NCI-H1105 treated with DMSO at 0.1 percent for 48 hours (cell line): ENCODE results near the gene PNPLA2.

Source experiments
- DNase-seq: peaks from one replicate; lab custom pipeline; 2025; lab: John Stamatoyannopoulos, UW

Gene PNPLA2

DNA sequence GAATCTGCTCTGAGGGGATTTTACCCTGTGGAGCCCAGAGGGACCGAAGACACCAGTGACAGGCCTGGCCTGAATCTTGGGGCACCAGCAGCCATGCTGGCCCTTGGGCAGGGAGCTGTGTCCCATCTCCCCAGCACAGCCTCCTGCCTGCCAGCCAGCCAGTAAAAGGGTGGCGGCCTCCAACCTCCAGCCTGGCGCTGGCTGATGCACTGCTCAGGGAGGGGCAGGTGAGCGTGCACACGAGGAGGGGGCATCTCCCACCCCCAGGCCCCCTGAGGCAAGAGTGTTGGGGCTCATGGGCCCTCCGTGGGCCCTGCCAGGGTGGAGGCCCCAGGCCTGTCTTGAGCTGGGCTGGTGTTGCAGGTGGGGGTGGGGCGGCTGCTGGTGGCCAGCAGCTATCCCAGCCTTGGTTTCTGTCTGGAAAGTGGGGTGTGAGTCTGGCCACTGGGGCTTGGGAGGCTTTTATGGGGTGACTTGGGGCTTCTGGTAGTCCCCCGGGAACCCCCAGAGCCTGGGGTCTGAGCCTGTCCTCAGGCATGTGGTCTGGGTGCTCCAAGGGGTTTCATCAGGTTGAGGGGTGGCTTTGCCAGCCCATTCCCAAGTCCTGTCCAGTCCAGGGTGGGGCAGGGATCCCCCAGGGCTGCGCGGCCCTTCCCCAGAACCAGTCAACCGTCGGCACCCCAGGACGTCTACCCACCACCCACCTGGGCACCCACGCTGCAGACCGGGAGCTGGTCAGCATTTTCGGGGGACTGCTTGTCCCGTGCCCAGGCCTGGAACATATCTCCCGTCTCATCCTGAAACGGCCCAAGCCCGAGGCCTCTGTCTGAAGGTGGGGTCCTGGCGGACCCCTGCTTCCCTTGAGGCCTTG is 41.8 kb downstream of the PNPLA2 start:
- DNase-seq = no peak

DNA sequence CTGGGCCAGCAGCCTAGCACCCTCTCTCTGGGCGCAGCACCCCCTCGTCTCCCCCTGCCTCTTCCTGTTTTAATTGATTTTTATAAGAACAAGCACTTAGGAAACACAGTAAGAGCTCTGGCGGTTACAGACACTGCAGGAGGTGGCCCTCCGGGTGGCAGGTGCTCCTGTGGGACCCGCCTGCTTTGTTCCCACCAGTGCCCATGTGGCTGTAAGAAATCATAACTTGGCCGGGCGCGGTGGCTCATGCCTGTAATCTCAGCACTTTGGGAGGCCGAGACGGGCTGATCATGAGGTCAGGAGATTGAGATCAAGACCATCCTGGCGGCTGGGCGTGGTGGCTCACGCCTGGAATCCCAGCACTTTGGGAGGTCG is 42.4 kb downstream of the PNPLA2 start:
- no peak for DNase-seq

DNA sequence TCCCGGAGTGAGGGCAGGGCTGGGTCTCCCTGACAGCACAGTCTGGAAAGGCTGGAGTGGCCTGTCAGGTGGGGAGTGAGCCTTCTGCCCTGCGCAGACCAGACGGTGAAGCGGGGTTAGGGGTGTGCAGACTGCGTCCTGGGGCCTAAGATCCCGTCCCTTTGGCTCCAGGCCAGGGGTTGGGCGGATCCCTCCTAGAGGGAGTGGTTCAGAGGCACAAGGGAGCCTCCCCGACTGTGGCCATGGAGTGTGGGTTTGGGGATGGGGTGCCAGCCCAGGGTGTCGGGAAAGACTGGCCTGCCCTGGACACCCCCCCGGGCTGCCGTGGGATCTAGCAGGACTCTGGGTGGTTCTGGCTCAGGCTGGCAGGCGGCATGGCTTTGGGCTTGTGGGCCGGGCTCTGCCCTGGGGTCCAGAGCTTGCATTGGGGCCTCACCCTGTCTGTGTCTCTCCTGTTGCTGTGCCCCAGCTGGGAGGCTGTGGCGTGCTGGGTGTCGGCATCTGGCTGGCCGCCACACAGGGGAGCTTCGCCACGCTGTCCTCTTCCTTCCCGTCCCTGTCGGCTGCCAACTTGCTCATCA is 43.5 kb downstream of the PNPLA2 start:
- no peak for DNase-seq

DNA sequence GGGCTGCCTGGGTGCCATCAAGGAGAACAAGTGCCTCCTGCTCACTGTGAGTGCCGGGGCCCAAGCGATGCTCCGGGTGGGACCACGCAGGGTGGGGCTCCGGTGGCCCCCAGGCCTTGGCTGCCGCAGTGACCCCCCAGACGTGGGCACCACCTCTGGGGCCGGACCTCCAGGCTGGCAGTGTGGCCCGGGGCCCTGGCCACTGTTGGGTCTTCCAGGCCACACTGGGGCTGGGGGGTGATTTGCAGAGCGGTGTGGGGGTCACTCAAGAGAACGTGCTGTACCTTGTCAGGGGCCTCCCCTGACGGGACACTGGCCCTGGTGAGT is 43.9 kb downstream of the PNPLA2 start:
- DNase-seq = no peak

DNA sequence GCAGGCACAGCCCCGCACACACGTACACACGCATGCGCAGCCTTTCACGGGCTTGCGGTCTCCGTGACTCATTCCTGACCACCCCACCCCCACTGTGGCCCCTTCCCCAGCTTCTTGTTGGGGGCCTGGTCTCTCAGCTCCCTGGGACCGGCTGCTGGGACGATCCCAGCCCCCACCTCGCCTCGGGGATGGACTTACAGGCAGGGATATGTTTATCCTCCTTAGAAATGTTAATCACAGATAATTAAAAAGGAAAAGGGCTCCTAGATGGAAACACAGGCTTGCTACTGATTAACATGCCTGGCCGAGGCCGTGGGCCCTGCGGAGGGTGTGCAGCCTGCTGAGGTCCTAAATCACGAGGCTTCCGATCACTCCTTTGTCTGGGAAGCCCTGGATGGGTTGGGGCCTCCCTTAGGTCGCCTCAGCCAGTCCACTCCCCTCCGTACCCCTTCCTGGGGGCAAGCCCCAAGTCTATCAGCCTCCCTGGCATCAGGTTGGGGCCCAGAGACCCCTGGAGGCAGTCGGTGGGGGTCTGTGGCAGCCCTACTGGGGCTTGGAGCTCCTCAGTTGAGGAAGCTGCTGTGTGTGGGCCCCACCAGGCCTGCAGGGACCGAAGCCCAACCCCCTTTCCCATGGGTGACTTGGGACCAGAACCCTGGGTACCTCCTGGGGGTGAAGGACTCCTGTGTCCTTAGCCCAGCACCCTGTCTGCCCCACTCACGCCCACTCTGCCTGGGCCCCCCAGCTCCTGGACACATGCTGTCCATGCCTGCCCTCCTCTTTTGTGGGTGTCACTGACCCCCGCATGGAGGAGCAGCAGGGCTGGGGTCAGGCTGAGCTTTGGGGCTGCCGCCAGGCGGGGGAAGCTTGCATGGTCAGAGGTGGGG is 44.6 kb downstream of the PNPLA2 start:
- no peak for DNase-seq

DNA sequence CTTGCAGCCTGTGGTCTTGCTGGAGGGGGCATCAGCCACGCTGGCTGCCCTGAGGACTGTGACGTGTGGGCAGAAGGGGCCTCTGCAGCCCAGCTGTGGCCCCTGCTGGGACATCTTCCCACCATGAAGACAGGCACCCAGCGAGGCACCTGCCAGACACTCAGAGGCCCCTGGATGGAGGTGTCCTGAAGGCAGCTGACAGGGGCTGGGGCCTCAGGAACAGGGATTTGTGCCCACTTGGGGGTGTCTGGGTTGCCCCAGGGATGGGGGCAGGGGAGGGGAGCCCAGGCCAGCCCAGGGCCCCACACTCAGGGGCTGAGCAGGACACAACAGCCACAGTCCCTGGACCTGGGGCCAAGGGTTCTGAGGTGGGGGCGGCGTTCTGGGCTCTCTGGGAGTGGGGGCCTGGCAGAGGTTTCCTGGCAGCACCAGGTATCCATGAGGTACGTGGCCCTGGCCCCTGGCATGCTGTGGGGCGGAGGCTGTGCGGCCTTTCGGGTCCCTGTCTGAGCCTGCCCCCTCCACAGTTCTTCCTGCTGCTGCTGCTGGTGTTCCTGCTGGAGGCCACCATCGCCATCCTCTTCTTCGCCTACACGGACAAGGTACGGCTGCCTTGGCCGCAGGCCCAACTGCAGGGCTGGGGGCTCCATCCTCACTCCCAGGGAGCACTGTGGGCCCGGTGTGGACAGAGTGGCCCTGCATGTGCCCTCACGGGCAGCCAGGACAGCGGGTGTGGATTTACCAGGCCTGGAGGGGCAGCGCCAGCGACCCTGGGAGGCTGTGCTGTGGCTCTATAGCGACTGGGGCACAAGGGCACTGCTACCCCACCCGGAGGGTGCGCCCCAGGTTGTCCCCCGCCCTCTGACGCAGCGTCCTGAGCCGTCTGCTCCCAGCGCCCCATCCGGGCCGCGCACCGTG is 45.5 kb downstream of the PNPLA2 start:
- no peak for DNase-seq

DNA sequence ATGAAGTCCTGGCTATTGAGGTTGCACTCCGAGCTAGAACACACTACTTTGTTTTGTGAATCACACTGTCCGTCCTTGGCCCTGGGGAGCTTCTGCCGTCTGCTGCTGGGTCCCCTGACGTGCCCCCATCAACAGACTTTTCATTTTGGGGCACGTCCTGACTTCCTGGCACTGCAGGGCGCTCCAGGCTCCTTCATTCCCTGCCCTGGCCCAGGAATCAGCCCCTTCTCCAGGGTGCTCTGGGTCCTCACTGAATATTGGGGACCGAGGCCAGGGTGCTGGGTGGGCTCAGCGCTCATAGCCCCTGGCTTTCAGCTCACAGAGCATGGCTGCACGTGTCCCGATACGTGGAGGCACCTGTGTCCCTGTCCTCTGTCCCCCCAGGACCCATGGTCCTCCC is 46.2 kb downstream of the PNPLA2 start:
- no peak for DNase-seq

DNA sequence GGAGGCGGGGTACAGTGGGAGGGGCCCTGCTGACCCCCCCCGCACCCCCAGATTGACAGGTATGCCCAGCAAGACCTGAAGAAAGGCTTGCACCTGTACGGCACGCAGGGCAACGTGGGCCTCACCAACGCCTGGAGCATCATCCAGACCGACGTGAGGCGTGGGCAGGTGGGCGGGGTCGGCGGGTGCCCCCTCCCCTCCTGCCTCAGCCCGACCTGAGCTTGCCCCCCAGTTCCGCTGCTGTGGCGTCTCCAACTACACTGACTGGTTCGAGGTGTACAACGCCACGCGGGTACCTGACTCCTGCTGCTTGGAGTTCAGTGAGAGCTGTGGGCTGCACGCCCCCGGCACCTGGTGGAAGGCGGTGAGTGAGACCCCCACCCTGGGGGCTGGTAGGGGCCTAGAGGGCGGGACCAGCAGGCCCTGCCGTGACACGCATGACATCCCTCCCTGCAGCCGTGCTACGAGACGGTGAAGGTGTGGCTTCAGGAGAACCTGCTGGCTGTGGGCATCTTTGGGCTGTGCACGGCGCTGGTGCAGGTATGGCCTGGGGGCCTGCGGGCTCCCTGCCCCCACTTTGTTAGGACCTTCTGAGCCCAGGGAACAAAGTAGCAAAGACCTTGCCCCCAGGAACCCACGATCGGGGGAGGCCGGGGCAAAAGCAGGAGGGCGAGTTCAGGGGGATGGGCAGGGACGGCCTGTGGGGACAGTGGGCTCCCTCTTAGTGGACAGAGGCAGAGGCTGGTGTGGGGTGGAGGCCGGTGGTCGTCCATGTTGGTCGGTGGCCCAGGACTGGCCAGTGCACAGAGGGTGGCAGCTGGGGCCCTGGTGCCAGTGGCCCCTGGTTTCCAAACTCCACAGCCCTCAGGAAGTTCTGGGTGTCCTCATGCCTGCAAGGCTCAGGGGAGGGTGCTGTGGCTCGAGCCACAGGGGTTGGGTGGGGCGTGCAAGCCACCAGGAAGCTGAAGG is 47.0 kb downstream of the PNPLA2 start:
- no peak for DNase-seq

DNA sequence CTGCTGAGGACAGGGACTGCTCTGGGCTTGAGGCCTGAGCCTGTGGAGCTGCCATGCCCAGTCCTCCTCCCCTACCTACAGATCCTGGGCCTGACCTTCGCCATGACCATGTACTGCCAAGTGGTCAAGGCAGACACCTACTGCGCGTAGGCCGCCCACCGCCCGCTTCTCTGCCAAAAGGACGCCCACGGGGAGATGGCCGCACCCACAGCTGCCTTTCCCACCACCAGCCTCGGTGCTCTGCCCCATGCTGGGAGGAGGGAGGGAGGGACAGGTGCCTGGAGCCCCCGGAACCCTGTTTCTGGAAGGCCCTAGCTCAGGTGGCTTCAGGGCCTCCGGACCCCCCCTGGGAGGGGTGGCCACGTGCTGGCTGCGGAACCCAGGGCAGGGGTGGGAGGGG is 47.8 kb downstream of the PNPLA2 start:
- no peak for DNase-seq

DNA sequence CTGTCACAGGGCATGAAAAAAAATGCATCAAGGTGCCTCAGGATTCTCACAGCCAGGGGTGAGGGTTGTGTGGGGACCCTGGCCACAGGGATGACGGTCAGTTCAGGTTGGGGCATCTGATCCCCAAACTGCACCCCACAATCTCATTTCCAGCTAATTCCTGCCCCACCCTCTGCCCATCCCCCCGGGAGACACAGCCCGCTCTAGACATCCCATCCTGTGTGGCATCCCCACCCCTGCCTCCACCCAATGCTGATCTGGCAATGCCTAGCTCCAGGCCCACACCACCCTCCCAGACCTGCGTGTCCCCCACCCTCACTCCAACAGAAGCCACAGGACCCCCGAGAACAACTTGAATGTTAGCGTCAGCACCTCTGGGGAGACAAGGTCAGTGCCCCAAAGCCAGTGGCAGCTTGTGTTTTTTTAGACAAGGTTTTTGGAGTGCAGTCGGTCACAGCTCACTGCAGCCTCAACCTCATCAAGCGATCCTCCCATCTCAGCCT is 49.2 kb downstream of the PNPLA2 start:
- no peak for DNase-seq

DNA sequence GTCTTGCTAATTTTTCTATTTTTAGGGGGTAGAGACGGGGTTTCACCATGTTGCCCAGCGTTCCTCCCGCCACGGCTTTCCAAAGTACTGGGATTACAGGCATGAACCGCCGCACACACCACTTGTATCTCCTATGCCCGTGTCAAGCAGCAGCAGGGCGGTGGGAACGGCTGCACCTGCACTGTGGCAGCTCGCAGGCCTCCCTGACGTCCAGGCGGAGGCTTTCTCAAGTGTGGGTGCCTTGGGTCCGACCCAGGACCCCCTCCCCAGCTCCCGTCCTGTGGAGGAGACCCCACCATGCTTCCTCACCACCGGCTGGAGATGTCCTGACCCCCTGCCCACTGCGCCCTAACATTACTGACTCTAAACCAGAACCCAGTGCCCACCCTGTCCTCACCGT is 49.7 kb downstream of the PNPLA2 start:
- no peak for DNase-seq

DNA sequence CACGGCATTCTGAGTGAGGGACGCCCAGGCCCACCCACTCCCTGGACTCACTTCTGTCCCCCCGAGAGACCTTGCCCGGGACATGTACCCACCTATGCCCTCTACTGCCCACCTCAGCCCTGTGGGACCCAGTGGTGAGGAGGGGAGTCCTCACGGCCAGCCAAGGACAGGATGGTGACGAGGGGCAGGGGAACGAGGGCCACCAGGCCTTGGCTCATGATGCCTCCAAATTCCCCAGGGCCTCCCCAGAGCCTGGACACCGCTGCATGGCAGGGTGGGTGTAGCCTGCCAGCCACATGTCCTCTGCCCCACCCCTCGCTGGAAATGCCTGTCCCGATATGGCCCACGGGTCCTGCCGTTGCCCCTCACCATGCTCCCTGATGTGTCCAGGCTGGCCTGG is 50.1 kb downstream of the PNPLA2 start:
- DNase-seq = no peak

DNA sequence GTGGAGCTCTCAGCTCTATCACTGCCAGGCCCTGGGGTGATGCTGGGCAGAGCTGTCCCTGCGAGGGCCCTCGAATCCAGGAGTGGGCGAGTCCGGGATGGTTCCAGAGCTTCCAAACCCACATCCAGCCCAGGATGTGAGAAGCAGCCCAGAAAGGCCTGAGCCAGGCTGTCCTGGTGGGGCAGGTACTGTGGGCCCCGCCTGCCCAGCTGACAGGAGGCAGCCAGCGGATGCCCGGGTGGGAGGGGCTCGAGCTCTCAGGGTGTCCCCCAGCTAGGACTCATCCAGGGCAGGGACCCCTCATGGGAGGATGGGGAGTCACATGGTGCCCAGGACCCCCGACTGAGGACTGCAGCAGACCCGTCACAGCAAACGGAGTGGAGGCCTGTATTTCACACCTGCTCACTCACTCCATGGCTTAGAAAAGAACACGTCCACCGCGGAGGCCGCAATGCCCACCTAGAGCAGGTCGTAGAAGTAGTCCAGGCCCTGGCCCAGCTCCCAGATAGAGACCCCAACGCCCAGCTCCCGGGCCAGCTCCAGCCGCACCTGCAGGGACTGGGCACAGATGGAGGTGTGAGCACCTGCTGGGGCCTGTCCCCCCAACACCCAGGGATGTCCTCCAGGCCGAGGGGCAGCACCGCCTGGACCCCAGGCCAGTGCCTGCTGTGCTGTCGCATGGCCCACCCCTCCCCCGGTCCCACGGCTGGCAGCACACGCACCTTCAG is 50.8 kb downstream of the PNPLA2 start:
- no peak for DNase-seq

DNA sequence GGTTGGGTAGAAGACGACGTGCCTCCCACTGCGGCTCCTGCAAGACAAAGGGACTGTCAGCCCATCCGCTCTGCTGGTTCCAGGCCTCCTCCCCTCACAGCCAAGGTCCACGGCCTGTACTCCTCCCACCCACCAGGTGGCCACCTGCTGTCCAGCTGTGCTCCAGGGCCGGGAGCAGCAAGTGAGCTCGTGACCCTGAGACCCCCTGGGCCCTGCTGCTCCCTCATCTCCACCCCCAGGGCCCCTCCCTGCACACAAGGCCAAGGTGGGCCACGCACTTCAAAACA is 51.4 kb downstream of the PNPLA2 start:
- DNase-seq = no peak

DNA sequence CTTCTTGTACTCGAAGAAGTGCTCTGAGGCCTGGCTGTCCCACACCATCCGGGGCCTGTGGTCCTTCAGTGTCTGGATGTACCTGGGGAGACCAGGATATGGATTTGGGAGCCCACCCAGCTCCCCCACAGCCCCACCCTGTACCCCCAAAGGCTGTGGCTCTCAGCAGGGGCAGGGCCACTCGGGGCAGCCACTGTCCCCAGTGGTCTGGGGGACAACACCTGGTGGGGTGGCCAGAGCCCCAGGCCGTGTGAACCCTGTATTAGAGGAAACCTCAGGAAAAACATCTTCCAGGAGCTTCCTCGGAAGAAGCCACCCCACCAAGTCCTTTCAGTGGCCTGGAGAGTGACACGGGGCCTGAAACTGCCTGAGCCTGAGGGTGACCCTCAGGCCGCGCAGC is 51.7 kb downstream of the PNPLA2 start:
- DNase-seq = no peak

DNA sequence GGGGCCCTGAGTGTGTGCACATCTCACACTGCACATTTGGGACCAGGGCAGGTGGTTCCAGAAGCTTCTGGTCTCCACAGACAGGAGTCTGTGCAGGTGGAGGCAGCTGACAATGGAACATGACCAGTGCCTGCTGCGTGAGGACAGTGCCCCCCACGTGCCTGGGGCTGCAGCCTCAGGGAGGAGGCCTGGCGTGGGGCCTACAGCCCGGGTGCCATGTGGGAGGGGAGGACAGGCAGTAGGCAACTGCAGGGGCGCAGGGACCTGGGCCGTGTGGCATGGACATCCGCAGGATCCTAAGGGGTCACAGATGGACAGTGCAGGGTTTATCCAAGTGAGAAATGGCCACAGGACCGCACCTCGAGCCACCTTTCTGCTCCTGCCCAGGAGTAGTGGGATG is 52.8 kb downstream of the PNPLA2 start:
- no peak for DNase-seq

DNA sequence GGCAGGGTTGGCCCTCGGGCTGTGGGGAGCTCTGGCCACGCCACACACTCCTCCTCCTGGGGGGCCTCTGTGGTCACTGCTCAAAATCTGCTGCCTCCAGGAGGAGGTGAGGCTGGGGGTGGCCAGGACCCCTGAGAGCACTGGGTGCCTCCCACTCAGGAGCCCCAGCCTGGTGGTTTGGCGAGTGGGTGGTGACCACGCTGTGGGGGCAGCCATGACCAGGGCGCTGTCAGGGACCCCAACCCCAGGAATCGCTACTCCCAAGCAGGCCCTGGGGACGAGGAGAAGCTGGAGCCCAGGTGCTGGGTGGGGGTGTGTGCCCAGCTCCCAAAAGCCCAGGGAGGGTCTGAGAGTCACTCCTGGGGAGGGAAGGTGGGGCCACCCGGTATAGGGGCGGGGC is 54.1 kb downstream of the PNPLA2 start:
- no peak for DNase-seq

DNA sequence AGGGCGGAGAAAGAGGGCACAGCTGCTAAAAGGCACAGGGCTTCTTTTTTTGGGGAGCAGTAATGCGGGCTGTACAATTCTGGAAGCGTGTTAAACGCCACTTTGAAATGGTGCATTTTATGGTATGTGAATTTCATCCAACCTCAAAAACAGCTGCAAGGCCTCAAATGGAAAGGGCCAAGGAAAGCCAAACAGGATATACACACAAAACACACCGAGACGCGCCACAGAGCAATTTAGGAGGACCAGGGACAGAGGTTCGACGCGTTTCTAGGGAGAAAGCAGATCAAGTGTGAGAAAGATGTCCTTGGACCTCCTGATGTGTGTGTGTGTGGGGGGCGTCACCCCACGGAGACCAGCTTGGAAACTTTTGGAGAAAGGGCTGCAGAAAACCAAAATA is 55.0 kb downstream of the PNPLA2 start:
- DNase-seq = no peak
